HEK293 (cell line): Measurements from ENCODE around the gene DSE.
"Not testable (repeated sequence)": the region's sequence is repeated elsewhere in the genome, so short reads cannot be mapped to it uniquely, and the experiment has no call there.

Experiments used
- CTCF ChIA-PET: fragments of 350-600 bp; formaldehyde crosslinking; extraction: SDS; loops from one replicate; lab custom pipeline; 2021; ENCODE audit warnings: antibody characterized with exemption; lab: Yijun Ruan, JAX
- POLR2A ChIA-PET: fragments of 300-600 bp; formaldehyde crosslinking; extraction: SDS; loops from one replicate; lab custom pipeline; 2020; ENCODE audit warnings: antibody characterized with exemption, inconsistent platforms; lab: Yijun Ruan, JAX
- H3K27ac ChIP-seq: fragments of 200-500 bp; sonication (Bioruptor generic); 2 replicates; pipeline ENCODE4 v1.5.1; 2014; ENCODE audit warnings: low read depth, low read length, control low read depth, inconsistent platforms; ENCODE audit errors: extremely low read depth
- H3K36me3 ChIP-seq, 2 experiments: fragments of 200-500 bp in 1 of 2; sonication (Bioruptor generic) in 1 of 2; 1 replicate in 1 of 2; 2 replicates in 1 of 2; pipeline ENCODE4 v1.5.1; 2014 to 2017; ENCODE audit warnings: inconsistent platforms in 2 of 2, low read length in 2 of 2; ENCODE audit not compliant: control insufficient read depth in 2 of 2, insufficient read depth in 1 of 2
- H3K4me1 ChIP-seq: fragments of 200-500 bp; sonication (Bioruptor generic); 2 replicates; pipeline ENCODE4 v1.5.1; 2014; ENCODE audit warnings: mild to moderate bottlenecking, low read length, inconsistent platforms; ENCODE audit not compliant: control insufficient read depth, insufficient read depth
- H3K4me3 ChIP-seq: 2 replicates; pipeline ENCODE4 v1.5.1; 2011; ENCODE audit warnings: low read depth, mild to moderate bottlenecking, control low read depth, low read length, moderate library complexity
- H3K9me3 ChIP-seq: fragments of 200-500 bp; sonication (Bioruptor generic); 2 replicates; pipeline ENCODE4 v1.5.1; 2014; ENCODE audit warnings: low read depth, low read length, inconsistent platforms; ENCODE audit not compliant: control insufficient read depth, insufficient read depth
- GLI4 ChIP-seq: fragments of 450-650 bp; formaldehyde crosslinking; IDR thresholded peaks from 2 replicates; pipeline ENCODE4 v1.5.1; 2016; ENCODE audit warnings: missing biosample characterization, missing genetic modification characterization
- HOXD13 ChIP-seq: sonication (generic); formaldehyde crosslinking; IDR thresholded peaks from 2 replicates; pipeline ENCODE4 v1.8.0; 2022; ENCODE audit warnings: missing genetic modification reagents, borderline replicate concordance
- KLF8 ChIP-seq: fragments of 450-650 bp; formaldehyde crosslinking; IDR thresholded peaks from 2 replicates; pipeline ENCODE4 v1.5.1; 2016; ENCODE audit warnings: missing biosample characterization, missing genetic modification characterization
- PRDM4 ChIP-seq: fragments of 450-650 bp; formaldehyde crosslinking; IDR thresholded peaks from 2 replicates; pipeline ENCODE4 v1.5.1; 2017; ENCODE audit warnings: missing biosample characterization, missing genetic modification characterization
- REPIN1 ChIP-seq: fragments of 450-650 bp; formaldehyde crosslinking; IDR thresholded peaks from 2 replicates; pipeline ENCODE4 v1.5.1; 2017; ENCODE audit warnings: missing biosample characterization, missing genetic modification characterization, low read depth
- SETDB1 ChIP-seq: IDR thresholded peaks from one replicate; pipeline ENCODE4 v1.6.1; 2017; ENCODE audit warnings: mild to moderate bottlenecking, low read length, moderate library complexity, mixed read lengths; ENCODE audit not compliant: insufficient read length
- SP3 ChIP-seq: fragments of 450-650 bp; formaldehyde crosslinking; IDR thresholded peaks from 2 replicates; pipeline ENCODE4 v1.5.1; 2016; ENCODE audit warnings: missing biosample characterization, missing genetic modification characterization
- TRIM28 ChIP-seq: IDR thresholded peaks from 2 replicates; pipeline ENCODE4 v1.6.1; 2011; ENCODE audit warnings: low read length, control low read depth, borderline replicate concordance
- YY2 ChIP-seq: fragments of 450-650 bp; formaldehyde crosslinking; IDR thresholded peaks from 2 replicates; pipeline ENCODE4 v1.5.1; 2016; ENCODE audit warnings: missing biosample characterization, missing genetic modification characterization
- ZBTB1 ChIP-seq: fragments of 450-650 bp; formaldehyde crosslinking; IDR thresholded peaks from 2 replicates; pipeline ENCODE4 v1.5.1; 2016; ENCODE audit warnings: missing biosample characterization, missing genetic modification characterization
- ZBTB49 ChIP-seq: fragments of 450-650 bp; formaldehyde crosslinking; IDR thresholded peaks from 2 replicates; pipeline ENCODE4 v1.5.1; 2016; ENCODE audit warnings: missing biosample characterization, missing genetic modification characterization, low read depth
- ZFP3 ChIP-seq: fragments of 450-650 bp; formaldehyde crosslinking; IDR thresholded peaks from 2 replicates; pipeline ENCODE4 v1.5.1; 2016; ENCODE audit warnings: low read depth, missing biosample characterization, missing genetic modification characterization
- ZFP41 ChIP-seq: fragments of 450-650 bp; formaldehyde crosslinking; IDR thresholded peaks from 2 replicates; pipeline ENCODE4 v1.5.1; 2016; ENCODE audit warnings: missing biosample characterization, missing genetic modification characterization, borderline replicate concordance
- ZNF155 ChIP-seq: fragments of 450-650 bp; formaldehyde crosslinking; IDR thresholded peaks from 2 replicates; pipeline ENCODE4 v1.5.1; 2016; ENCODE audit warnings: missing biosample characterization, missing genetic modification characterization
- ZNF16 ChIP-seq: fragments of 450-650 bp; formaldehyde crosslinking; IDR thresholded peaks from 2 replicates; pipeline ENCODE4 v1.5.1; 2016; ENCODE audit warnings: low read depth, missing biosample characterization, missing genetic modification characterization
- ZNF223 ChIP-seq: fragments of 450-650 bp; formaldehyde crosslinking; IDR thresholded peaks from 2 replicates; pipeline ENCODE4 v1.5.1; 2016; ENCODE audit warnings: missing biosample characterization, missing genetic modification characterization
- ZNF362 ChIP-seq: fragments of 450-650 bp; formaldehyde crosslinking; IDR thresholded peaks from 2 replicates; pipeline ENCODE4 v1.5.1; 2016; ENCODE audit warnings: missing biosample characterization, missing genetic modification characterization
- ZNF37A ChIP-seq: fragments of 450-650 bp; IDR thresholded peaks from 2 replicates; pipeline ENCODE4 v1.5.1; 2018; ENCODE audit warnings: missing biosample characterization, missing genetic modification characterization
- ZNF530 ChIP-seq: fragments of 450-650 bp; formaldehyde crosslinking; IDR thresholded peaks from 2 replicates; pipeline ENCODE4 v1.5.1; 2016; ENCODE audit warnings: low read depth, missing biosample characterization, missing genetic modification characterization
- ZNF610 ChIP-seq: fragments of 450-650 bp; formaldehyde crosslinking; IDR thresholded peaks from 2 replicates; pipeline ENCODE4 v1.5.1; 2016; ENCODE audit warnings: missing biosample characterization, missing genetic modification characterization, borderline replicate concordance
- ZNF692 ChIP-seq: fragments of 450-650 bp; formaldehyde crosslinking; IDR thresholded peaks from 2 replicates; pipeline ENCODE4 v1.5.1; 2016; ENCODE audit warnings: missing biosample characterization, missing genetic modification characterization
- ZNF76 ChIP-seq: fragments of 450-650 bp; formaldehyde crosslinking; IDR thresholded peaks from 2 replicates; pipeline ENCODE4; 2016; ENCODE audit warnings: low read depth, missing biosample characterization, missing genetic modification characterization, borderline replicate concordance
- ZNF785 ChIP-seq: fragments of 450-650 bp; formaldehyde crosslinking; IDR thresholded peaks from 2 replicates; pipeline ENCODE4 v1.5.1; 2016; ENCODE audit warnings: missing biosample characterization, missing genetic modification characterization
- ZNF791 ChIP-seq: fragments of 450-650 bp; formaldehyde crosslinking; IDR thresholded peaks from 2 replicates; pipeline ENCODE4 v1.5.1; 2016; ENCODE audit warnings: missing biosample characterization, missing genetic modification characterization
- TF ChIP-seq, protein P1 (sequence below): fragments of 450-650 bp; formaldehyde crosslinking; IDR thresholded peaks from 2 replicates; pipeline ENCODE4 v1.5.1; 2017; ENCODE audit warnings: missing biosample characterization, mild to moderate bottlenecking, missing genetic modification characterization, moderate library complexity

Gene DSE

DNA sequence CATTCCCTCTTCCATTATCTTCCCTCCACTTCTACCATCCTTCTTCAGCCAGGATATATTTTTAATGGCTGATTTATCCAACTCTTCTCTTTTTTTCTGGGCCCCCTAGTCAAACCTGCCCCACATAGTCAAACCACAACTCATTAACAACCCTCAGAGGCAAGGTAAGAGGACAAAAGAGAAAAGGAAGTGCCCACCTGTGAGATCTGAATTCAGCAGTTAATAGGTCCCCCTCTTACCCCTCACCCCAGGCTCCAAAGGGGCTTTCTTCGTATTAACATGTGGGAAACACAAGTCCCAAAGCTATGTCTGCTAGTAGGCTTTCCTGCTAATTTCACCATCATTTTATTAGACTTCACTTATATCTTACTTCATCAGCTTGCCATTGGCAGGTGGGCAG, 46.9 kb upstream of the DSE start:
- no peaks in the 10 kb centered on the region for H3K4me1 ChIP-seq
- ChIA-PET CTCF (interaction anchor here (0.6 to 1.0 kb wide), 2 partner anchors 36 to 211 kb away, joined by 3 to 4 read pairs; no protein-coding TSS in a partner anchor), POLR2A (no interaction called here)
- no peaks in the 10 kb centered on the region for H3K9me3 ChIP-seq
- no peak overlapping the region for H3K27ac ChIP-seq
- no peak overlapping the region for H3K4me3 ChIP-seq
- no peaks in the 10 kb centered on the region for H3K36me3 ChIP-seq
- no peak for TF ChIP-seq ZNF362 (tag by site-specific recombination)
- TF ChIP-seq SP3 (tag by site-specific recombination): no peak
- no peak for TF ChIP-seq ZNF791 (tag by site-specific recombination)
- TF ChIP-seq ZFP41: no peak
- TF ChIP-seq ZNF76 (tag by site-specific recombination): no peak
- TF ChIP-seq YY2 (tag by site-specific recombination): no peak
- TF ChIP-seq ZNF530: no peak
- TF ChIP-seq ZNF610: no peak
- TF ChIP-seq KLF8 (tag by site-specific recombination): no peak
- no peak for TF ChIP-seq ZNF223 (tag by site-specific recombination)
- TF ChIP-seq REPIN1 (tag by site-specific recombination): no peak
- TF ChIP-seq, protein P1, sequence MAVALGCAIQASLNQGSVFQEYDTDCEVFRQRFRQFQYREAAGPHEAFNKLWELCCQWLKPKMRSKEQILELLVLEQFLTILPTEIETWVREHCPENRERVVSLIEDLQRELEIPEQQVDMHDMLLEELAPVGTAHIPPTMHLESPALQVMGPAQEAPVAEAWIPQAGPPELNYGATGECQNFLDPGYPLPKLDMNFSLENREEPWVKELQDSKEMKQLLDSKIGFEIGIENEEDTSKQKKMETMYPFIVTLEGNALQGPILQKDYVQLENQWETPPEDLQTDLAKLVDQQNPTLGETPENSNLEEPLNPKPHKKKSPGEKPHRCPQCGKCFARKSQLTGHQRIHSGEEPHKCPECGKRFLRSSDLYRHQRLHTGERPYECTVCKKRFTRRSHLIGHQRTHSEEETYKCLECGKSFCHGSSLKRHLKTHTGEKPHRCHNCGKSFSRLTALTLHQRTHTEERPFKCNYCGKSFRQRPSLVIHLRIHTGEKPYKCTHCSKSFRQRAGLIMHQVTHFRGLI: no peak
- TF ChIP-seq GLI4 (tag by site-specific recombination): no peak
- no peak for TF ChIP-seq ZBTB1 (tag by site-specific recombination)
- no peak for TF ChIP-seq ZNF692 (tag by site-specific recombination)
- TF ChIP-seq HOXD13: no peak
- TF ChIP-seq ZNF785: no peak

DNA sequence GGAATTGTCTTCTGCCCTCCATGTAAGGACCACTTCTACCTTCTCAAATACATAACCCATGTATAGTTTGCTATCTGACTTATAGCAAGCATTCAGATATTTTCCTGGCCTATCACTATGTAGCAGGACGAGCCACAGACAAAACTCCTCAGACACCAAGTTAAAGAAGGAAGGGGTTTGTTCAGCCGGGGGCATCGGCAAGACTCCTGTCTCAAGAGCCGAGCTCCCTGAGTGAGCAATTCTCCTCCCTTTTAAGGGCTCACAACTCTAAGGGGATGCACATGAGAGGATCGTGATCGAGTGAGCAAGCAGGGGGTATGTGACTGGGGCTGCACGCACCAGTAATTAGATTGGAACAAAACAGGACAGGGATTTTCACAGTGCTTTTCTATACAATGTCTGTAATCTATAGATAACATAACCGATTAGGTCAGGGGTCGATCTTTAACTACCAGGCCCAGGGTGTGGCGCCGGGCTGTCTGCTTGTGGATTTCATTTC, 45.1 kb upstream of the DSE start:
- CTCF ChIA-PET: interaction anchor here (0.9 kb wide), 1 partner anchor 33 kb away, joined by 3 read pairs; no protein-coding TSS in a partner anchor
- H3K27ac ChIP-seq, H3K36me3 ChIP-seq, H3K4me1 ChIP-seq, H3K9me3 ChIP-seq, POLR2A ChIA-PET, H3K4me3 ChIP-seq: not testable (repeated sequence)
- TF ChIP-seq SETDB1 (peak; percentile 55), TRIM28 (peak; percentile 97)

DNA sequence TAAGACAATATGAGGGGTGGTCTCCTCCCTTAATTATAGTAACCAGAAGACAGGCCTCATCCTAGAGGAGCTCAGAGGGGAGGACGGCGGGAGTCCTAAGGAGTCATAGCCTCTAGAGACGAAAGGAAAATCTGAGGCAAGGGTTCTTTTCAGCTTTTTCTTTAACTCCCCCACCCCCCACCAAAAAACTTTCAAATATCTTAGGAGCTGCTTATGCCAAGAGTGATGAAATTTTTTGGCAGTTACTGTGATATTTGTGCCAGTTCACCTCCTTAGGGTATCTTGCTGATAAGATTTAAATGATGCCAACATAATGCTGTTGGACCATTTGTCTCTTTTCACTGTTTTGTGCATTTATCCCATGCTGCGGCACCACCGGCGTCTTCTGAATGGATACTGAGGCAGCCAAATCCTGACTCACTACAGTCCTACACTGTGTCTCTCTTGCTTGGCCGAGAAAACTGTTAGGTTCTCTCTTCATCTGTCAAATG, 44.5 kb upstream of the DSE start:
- no peaks in the 10 kb centered on the region for H3K36me3 ChIP-seq
- no peaks in the 10 kb centered on the region for H3K4me1 ChIP-seq
- POLR2A ChIA-PET: no interaction called here
- H3K4me3 ChIP-seq: no peak overlapping the region
- no peak overlapping the region for H3K27ac ChIP-seq
- H3K9me3 ChIP-seq: no peaks in the 10 kb centered on the region
- CTCF ChIA-PET: interaction anchor here (0.6 kb wide), 1 partner anchor 26 kb away, joined by 3 read pairs; no protein-coding TSS in a partner anchor
- TF ChIP-seq ZNF37A (tag by site-specific recombination) (no peak), ZFP3 (tag by site-specific recombination) (no peak), PRDM4 (tag by site-specific recombination) (no peak), ZNF16 (no peak), ZBTB49 (no peak), ZNF155 (no peak)
